NCI-H748 (cell line): ENCODE measurements around the gene AQP10.
"Not testable (repeated sequence)": the region's sequence is repeated elsewhere in the genome, so short reads cannot be mapped to it uniquely, and the experiment has no call there.

ENCODE experiments used
- DNase-seq: peaks from one replicate; lab custom pipeline; 2025; ENCODE audit not compliant: unreplicated experiment; lab: John Stamatoyannopoulos, UW

Gene AQP10

GRCh38 chr1:154320882-154321608 lies at the start of gene AQP10:
TSS of gene AQP10 (plus strand) at chr1:154321093. CDS start at chr1:154321156, 63 bp downstream.
- no peak for DNase-seq

GRCh38 chr1:154272217-154272998 lies 48.5 kb upstream of the AQP10 start, which contains the start of gene HAX1:
TSS of gene HAX1 (plus strand) at chr1:154272629. CDS start at chr1:154272724, 95 bp downstream.
- DNase-seq, result peak; percentile 96

- no peak for DNase-seq
These were observed 47.8 kb upstream of the AQP10 start for GRCh38 chr1:154272999-154273563.

- no peak for DNase-seq
These were observed 44.1 kb upstream of the AQP10 start for GRCh38 chr1:154276797-154277196.

- not testable (repeated sequence) for DNase-seq
These were observed 33.3 kb upstream of the AQP10 start for GRCh38 chr1:154287591-154287990.

- no peak for DNase-seq
These were observed 32.2 kb upstream of the AQP10 start for GRCh38 chr1:154288661-154289060.

GRCh38 chr1:154290921-154291320 lies 30.0 kb upstream of the AQP10 start:
- no peak for DNase-seq

- DNase-seq, result no peak
These were observed 25.3 kb upstream of the AQP10 start for GRCh38 chr1:154295408-154296235.

- no peak for DNase-seq
These were observed 19.3 kb upstream of the AQP10 start for GRCh38 chr1:154301582-154301981.

GRCh38 chr1:154304664-154305337 lies 16.1 kb upstream of the AQP10 start:
- DNase-seq, result no peak

GRCh38 chr1:154306151-154306550 lies 14.7 kb upstream of the AQP10 start:
- no peak for DNase-seq

- DNase-seq, result not testable (repeated sequence)
These were observed 13.1 kb upstream of the AQP10 start for GRCh38 chr1:154307670-154308270.

- DNase-seq, result not testable (repeated sequence)
These were observed 11.8 kb upstream of the AQP10 start for GRCh38 chr1:154309136-154309535.

- DNase-seq, result not testable (repeated sequence)
These were observed 8.4 kb upstream of the AQP10 start for GRCh38 chr1:154312229-154313065.

GRCh38 chr1:154313066-154313356 lies 7.9 kb upstream of the AQP10 start:
- DNase-seq, result no peak

- not testable (repeated sequence) for DNase-seq
These were observed 6.7 kb upstream of the AQP10 start for GRCh38 chr1:154314226-154314625.

- no peak for DNase-seq
These were observed 4.2 kb upstream of the AQP10 start for GRCh38 chr1:154316704-154317103.

- DNase-seq, result no peak
These were observed 2.5 kb upstream of the AQP10 start for GRCh38 chr1:154318386-154318785.

- not testable (repeated sequence) for DNase-seq
These were observed 679 bp downstream of the AQP10 start for GRCh38 chr1:154321609-154321934.
